GM12874 (cell line): ENCODE data around the gene PTBP3.

Source experiments
- TF ChIP-seq, protein P1 (sequence below): IDR thresholded peaks from 2 replicates; pipeline ENCODE4 v1.5.1; 2011; ENCODE audit warnings: low read depth, mild to moderate bottlenecking, control low read depth, low read length, moderate library complexity; ENCODE audit not compliant: insufficient read depth

The PTBP3 gene

DNA sequence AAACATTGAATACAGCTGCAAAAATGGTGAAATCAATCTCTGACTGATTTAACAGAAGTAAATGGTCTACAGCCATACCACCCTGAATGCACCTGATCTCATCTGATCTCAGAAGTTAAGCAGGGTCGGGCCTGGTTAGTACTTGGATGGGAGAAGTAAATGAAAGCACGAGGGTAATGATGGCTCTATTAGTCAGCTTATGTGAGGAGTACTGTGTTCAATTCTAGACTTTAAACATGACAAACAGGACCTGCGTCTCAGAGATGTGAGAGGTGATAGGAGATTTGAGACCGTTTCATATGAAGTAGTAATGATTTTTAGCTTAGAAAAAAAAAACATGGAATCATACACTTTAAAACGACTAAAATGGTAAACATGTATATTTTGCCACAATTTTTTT is 81.2 kb downstream of the PTBP3 start:
- TF ChIP-seq, protein P1, sequence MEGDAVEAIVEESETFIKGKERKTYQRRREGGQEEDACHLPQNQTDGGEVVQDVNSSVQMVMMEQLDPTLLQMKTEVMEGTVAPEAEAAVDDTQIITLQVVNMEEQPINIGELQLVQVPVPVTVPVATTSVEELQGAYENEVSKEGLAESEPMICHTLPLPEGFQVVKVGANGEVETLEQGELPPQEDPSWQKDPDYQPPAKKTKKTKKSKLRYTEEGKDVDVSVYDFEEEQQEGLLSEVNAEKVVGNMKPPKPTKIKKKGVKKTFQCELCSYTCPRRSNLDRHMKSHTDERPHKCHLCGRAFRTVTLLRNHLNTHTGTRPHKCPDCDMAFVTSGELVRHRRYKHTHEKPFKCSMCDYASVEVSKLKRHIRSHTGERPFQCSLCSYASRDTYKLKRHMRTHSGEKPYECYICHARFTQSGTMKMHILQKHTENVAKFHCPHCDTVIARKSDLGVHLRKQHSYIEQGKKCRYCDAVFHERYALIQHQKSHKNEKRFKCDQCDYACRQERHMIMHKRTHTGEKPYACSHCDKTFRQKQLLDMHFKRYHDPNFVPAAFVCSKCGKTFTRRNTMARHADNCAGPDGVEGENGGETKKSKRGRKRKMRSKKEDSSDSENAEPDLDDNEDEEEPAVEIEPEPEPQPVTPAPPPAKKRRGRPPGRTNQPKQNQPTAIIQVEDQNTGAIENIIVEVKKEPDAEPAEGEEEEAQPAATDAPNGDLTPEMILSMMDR, result no peak

DNA sequence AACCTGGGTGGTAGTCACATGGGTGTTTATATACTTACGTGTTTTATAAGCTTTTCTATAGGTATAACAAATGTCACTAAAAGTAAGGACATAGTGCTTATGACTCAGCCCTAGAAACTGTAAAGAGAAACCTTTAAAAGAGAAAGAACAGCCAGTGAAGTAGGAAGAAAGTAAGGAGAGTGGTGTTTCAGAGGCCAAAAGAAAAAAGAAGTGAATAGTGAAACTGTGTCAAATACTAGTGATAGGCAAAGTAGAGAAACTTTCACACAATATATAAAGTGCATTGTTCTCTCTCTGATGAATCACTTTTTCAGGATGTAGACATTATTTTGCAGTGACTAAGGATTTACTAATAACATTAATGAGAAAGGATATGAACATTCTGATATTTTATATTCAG is 84.1 kb downstream of the PTBP3 start:
- TF ChIP-seq, protein P1, result no peak

DNA sequence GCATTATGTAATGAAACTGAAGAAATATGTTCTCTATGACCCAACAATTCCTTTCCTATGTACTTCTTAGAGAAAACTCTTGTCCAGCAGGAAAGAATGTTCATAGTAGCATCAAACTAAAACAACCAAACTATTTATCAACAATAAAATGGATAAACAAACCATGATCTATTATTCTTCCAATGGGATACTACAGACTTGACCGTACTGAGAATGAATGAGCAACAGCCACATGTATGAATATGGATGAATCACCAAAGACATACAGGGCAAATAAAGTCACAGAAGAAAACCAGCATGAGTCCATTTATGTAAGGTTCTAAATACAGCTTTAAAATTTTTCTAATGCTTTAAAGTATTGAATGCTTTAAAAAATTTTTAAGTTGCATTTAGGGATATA is 84.7 kb downstream of the PTBP3 start:
- TF ChIP-seq, protein P1, result no peak

DNA sequence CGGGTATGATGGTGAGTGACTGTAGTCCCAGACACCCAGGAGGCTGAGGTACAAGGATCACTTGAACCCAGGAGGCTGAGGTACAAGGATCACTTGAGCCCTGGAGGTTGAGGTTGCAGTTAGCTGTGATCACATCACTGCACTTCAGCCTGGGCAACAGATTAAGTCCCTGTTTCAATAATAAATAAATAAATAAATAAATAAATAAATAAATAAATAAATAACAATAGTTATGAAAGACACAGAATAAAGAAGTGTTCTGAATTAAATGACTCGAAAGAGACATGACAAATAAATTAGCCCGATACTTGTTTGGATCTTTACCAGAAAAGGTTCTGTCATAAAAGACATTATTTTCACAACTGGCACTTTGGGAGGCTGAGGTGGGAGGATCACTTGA is 86.3 kb downstream of the PTBP3 start:
- TF ChIP-seq, protein P1, result no peak

DNA sequence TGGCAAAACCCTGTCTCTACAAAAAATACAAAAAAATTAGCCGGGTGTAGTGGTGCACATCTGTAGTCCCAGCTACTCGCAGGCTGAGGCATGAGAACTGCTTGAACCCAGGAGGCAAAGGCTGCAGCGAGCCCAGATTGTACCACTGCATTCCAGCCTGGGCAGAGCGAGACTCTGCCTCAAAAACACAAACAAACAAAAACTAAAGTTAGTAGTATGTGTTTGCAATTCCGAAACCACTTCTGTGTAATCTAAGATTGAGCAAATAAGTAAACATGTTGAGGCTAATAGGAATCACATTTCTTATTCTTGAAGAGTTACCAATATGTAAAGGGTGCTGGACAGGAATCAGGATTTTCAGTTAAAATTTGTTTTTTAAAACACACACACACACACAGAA is 88.3 kb downstream of the PTBP3 start:
- TF ChIP-seq, protein P1, result no peak

DNA sequence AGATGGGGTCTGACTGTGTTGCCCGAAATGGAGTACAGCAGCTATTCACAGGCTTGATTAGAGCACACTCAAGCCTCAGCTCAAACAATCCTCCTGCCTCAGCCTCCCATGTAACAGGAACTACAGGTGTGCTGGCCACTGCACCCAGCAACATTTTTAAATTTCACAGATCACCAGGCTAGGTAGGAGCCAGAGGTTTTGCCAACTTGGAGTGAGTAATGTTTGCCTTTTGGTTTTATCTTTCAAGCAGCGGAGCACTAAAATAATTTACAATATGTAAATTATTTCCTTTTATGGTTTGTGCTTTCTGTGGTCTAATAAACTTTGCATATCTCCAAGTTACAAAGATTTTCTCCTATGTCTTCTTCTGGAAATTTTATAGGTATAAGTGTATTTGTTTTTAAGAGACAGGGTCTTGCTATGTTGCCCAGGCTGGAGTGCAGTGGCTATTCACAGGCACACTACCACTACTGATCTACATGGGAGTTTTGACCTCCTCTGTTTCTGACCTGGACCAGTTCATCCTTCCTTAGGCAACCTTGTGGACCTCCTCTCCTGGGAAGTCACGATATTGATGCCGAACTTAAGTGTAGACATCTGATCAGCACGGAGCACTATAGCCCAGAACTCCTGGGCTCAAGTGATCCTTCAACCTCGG is 91.1 kb downstream of the PTBP3 start:
- TF ChIP-seq, protein P1, result no peak

DNA sequence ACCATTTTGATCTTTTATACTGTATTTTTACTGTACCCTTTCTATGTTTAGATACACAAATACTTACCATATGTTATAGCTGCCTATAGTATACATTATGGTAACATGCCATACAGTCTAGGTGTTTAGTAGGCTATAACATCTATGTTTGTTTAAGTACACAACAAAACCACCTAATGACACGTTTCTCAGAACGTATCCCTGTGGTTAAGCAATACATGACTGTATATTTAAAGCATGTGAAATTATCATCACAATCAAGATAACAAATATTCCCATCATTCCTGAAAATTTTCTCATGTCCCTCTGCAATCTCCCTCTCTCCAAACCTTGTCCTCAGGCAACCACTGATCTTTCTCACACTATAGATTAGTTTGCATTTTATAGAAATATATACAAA is 91.9 kb downstream of the PTBP3 start:
- TF ChIP-seq, protein P1, result no peak
